H1 (cell line): ENCODE data around the gene PLD5. TPM values are rescaled to one million over a fixed set of nuclear protein-coding genes. Genes with fewer than 3 reads are reported as not detected.

ENCODE experiments used
- CTCF ChIA-PET: fragments of 300-600 bp; sonication (Branson Sonifier 250); formaldehyde crosslinking; loops from one replicate; lab custom pipeline; 2021; ENCODE audit not compliant: partially characterized antibody; lab: Charles Lee
- POLR2A ChIA-PET: fragments of 300-600 bp; sonication (Branson Sonifier 250); formaldehyde crosslinking; loops from one replicate; lab custom pipeline; 2021; ENCODE audit warnings: inconsistent platforms; ENCODE audit not compliant: partially characterized antibody; lab: Charles Lee
- DNase-seq, 2 experiments: peaks; one replicate each; pipeline versions ENCODE4 v3.0.0 to v3.0.0-alpha.2; 2010 to 2022; ENCODE audit warnings: low spot score in 2 of 2, low read depth in 1 of 2, mixed read lengths in 1 of 2
- FAIRE-seq: peaks from 2 replicates; lab custom pipeline; 2011; peaks lifted over from hg19 to GRCh38; lab: Jason Lieb, UNC
- H2AFZ ChIP-seq: 2 replicates; pipeline ENCODE4 v1.8.1; 2012; ENCODE audit warnings: low read length, inconsistent platforms
- H2AK5ac ChIP-seq: 2 replicates; pipeline ENCODE4 v1.6.1; 2013; ENCODE audit warnings: low read depth, low read length
- H2BK120ac ChIP-seq: replicated peaks from 2 replicates; pipeline ENCODE3; 2013; ENCODE audit warnings: low read depth, low read length, inconsistent platforms
- H2BK12ac ChIP-seq: 2 replicates; pipeline ENCODE4 v1.6.1; 2013; ENCODE audit warnings: low read depth, low read length
- H2BK15ac ChIP-seq: 2 replicates; pipeline ENCODE4 v1.6.1; 2013; ENCODE audit warnings: low read length
- H2BK20ac ChIP-seq: 2 replicates; pipeline ENCODE4 v1.6.1; 2013; ENCODE audit warnings: low read length
- H2BK5ac ChIP-seq: 2 replicates; pipeline ENCODE4 v1.6.1; 2013; ENCODE audit warnings: low read depth, low read length
- H3K14ac ChIP-seq: 2 replicates; pipeline ENCODE4 v1.6.1; 2013; ENCODE audit warnings: inconsistent platforms; ENCODE audit not compliant: insufficient read length
- H3K18ac ChIP-seq: 2 replicates; pipeline ENCODE4 v1.6.1; 2013; ENCODE audit warnings: low read length; ENCODE audit errors: extremely low read depth
- H3K23ac ChIP-seq: 2 replicates; pipeline ENCODE4 v1.6.1; 2013; ENCODE audit warnings: inconsistent platforms; ENCODE audit not compliant: insufficient read length
- H3K23me2 ChIP-seq: 2 replicates; pipeline ENCODE4 v1.6.1; 2013; ENCODE audit warnings: low read depth, low read length
- H3K27ac ChIP-seq: 2 replicates; pipeline ENCODE4 v1.6.1; 2011; ENCODE audit warnings: low read depth, low read length, inconsistent platforms
- H3K27me3 ChIP-seq, 4 experiments: replicated peaks in 1 of 4; 1 replicate in 1 of 4; 2 replicates in 3 of 4; pipeline versions ENCODE4 v1.6.1 to v1.8.1; 2011 to 2013; ENCODE audit warnings: low read length in 3 of 4, mild to moderate bottlenecking in 3 of 4, inconsistent platforms in 2 of 4, mixed read lengths in 2 of 4, moderate library complexity in 1 of 4; ENCODE audit not compliant: control insufficient read depth in 3 of 4, insufficient read depth in 3 of 4; ENCODE audit errors: extremely low read depth in 1 of 4
- H3K36me3 ChIP-seq, 4 experiments: 2 replicates each; pipeline versions ENCODE4 v1.6.1 to v1.8.1; 2011 to 2013; ENCODE audit warnings: mild to moderate bottlenecking in 4 of 4, low read length in 3 of 4, moderate library complexity in 2 of 4, control low read depth in 1 of 4, inconsistent platforms in 1 of 4; ENCODE audit not compliant: insufficient read depth in 4 of 4, control insufficient read depth in 2 of 4
- H3K4ac ChIP-seq: replicated peaks from 2 replicates; pipeline ENCODE3; 2013; ENCODE audit warnings: low read length, low read depth, mixed read lengths, inconsistent platforms; ENCODE audit not compliant: insufficient read length
- H3K4me1 ChIP-seq, 4 experiments: replicated peaks in 1 of 4; 1 replicate in 1 of 4; 2 replicates in 3 of 4; pipeline versions ENCODE4 v1.6.1 to v1.8.1; 2011 to 2013; ENCODE audit warnings: low read length in 3 of 4, inconsistent platforms in 2 of 4, mixed read lengths in 1 of 4; ENCODE audit not compliant: insufficient read depth in 4 of 4, control insufficient read depth in 3 of 4
- H3K4me2 ChIP-seq, 2 experiments: 2 replicates each; pipeline versions ENCODE4 v1.6.1 to v1.8.1; 2011 to 2013; ENCODE audit warnings: low read depth in 2 of 2, low read length in 2 of 2, control low read depth in 1 of 2, inconsistent platforms in 1 of 2, mild to moderate bottlenecking in 1 of 2; ENCODE audit not compliant: insufficient read depth in 1 of 2
- H3K4me3 ChIP-seq, 4 experiments: fragments of 200-600, 300-600 bp in 1 of 4; sonication (generic), shearing (Covaris generic), sonication (Bioruptor Twin) in 1 of 4; 2 replicates each; pipeline versions ENCODE4 v1.5.1 to v1.8.1; 2011 to 2016; ENCODE audit warnings: low read length in 4 of 4, low read depth in 3 of 4, control low read depth in 2 of 4, inconsistent platforms in 2 of 4, mild to moderate bottlenecking in 2 of 4, mixed read lengths in 1 of 4, moderate library complexity in 1 of 4; ENCODE audit not compliant: insufficient read depth in 2 of 4; ENCODE audit errors: extremely low read depth in 1 of 4
- H3K56ac ChIP-seq: replicated peaks from 2 replicates; pipeline ENCODE3; 2013; ENCODE audit warnings: low read depth, mild to moderate bottlenecking, mixed read lengths, low read length, inconsistent platforms; ENCODE audit not compliant: insufficient read length
- H3K79me1 ChIP-seq: 2 replicates; pipeline ENCODE4 v1.6.1; 2013; ENCODE audit warnings: low read depth, low read length, control low read depth
- H3K79me2 ChIP-seq, 2 experiments: 2 replicates each; pipeline versions ENCODE4 v1.6.1 to v1.8.1; 2012 to 2013; ENCODE audit warnings: low read length in 2 of 2, mild to moderate bottlenecking in 2 of 2, inconsistent platforms in 1 of 2; ENCODE audit not compliant: insufficient read depth in 2 of 2, control insufficient read depth in 1 of 2
- H3K9ac ChIP-seq, 4 experiments: replicated peaks in 1 of 4; 1 replicate in 1 of 4; 2 replicates in 3 of 4; pipeline versions ENCODE4 v1.6.1 to v1.8.1; 2011 to 2013; ENCODE audit warnings: low read depth in 3 of 4, low read length in 3 of 4, control low read depth in 2 of 4, mild to moderate bottlenecking in 2 of 4, moderate library complexity in 2 of 4, inconsistent platforms in 1 of 4; ENCODE audit errors: extremely low read depth in 1 of 4
- H3K9me3 ChIP-seq, 2 experiments: 2 replicates each; pipeline versions ENCODE4 v1.6.1 to v1.8.1; 2012 to 2013; ENCODE audit warnings: mild to moderate bottlenecking in 2 of 2, moderate library complexity in 2 of 2, control low read depth in 1 of 2, inconsistent platforms in 1 of 2, low read depth in 1 of 2, low read length in 1 of 2, mixed read lengths in 1 of 2; ENCODE audit not compliant: insufficient read depth in 2 of 2
- H4K20me1 ChIP-seq, 2 experiments: replicated peaks in 1 of 2; 2 replicates each; pipeline versions ENCODE3 to v1.8.1; 2011 to 2013; ENCODE audit warnings: inconsistent platforms in 2 of 2, low read length in 2 of 2, mild to moderate bottlenecking in 1 of 2; ENCODE audit not compliant: insufficient read depth in 2 of 2, control insufficient read depth in 1 of 2
- H4K5ac ChIP-seq: 2 replicates; pipeline ENCODE4 v1.6.1; 2013; ENCODE audit warnings: low read length, low read depth, mixed read lengths, inconsistent platforms; ENCODE audit not compliant: insufficient read length
- H4K8ac ChIP-seq: 2 replicates; pipeline ENCODE4 v1.8.0; 2013; ENCODE audit warnings: mild to moderate bottlenecking, moderate library complexity, low read length, inconsistent platforms; ENCODE audit not compliant: insufficient read depth; ENCODE audit errors: extremely low read depth
- H4K91ac ChIP-seq: replicated peaks from 2 replicates; pipeline ENCODE3; 2013; ENCODE audit warnings: low read length, mixed read lengths, inconsistent platforms; ENCODE audit not compliant: insufficient read length
- BACH1 ChIP-seq: IDR thresholded peaks from 2 replicates; pipeline ENCODE4 v1.6.1; 2012; ENCODE audit warnings: low read length, improper control_type of control experiment
- CBX5 ChIP-seq: fragments of 300-800, 300-1000 bp; sonication (generic); IDR thresholded peaks from 2 replicates; pipeline ENCODE4 v1.7.1; 2016; ENCODE audit warnings: antibody characterized with exemption, low read length, low read depth
- CHD1 ChIP-seq: IDR thresholded peaks from 2 replicates; pipeline ENCODE4 v1.6.1; 2012; ENCODE audit warnings: low read depth, low read length, improper control_type of control experiment
- EP300 ChIP-seq, 2 experiments: IDR thresholded peaks; 1 replicate in 1 of 2; 2 replicates in 1 of 2; pipeline ENCODE4 v1.6.1; 2011 to 2012; ENCODE audit warnings: low read depth in 2 of 2, low read length in 2 of 2, mild to moderate bottlenecking in 2 of 2, borderline replicate concordance in 1 of 2, inconsistent platforms in 1 of 2, moderate library complexity in 1 of 2
- NRF1 ChIP-seq: IDR thresholded peaks from 2 replicates; pipeline ENCODE4 v1.6.1; 2011; ENCODE audit warnings: mild to moderate bottlenecking, low read depth, low read length, improper control_type of control experiment
- PHF8 ChIP-seq: fragments of 200-600 bp; sonication (generic); conservative IDR thresholded peaks from 2 replicates; pipeline ENCODE4 v1.7.1; 2012; ENCODE audit warnings: low read depth, mild to moderate bottlenecking, inconsistent platforms, low read length, moderate library complexity
- RAD21 ChIP-seq, 2 experiments: IDR thresholded peaks in 1 of 2; conservative IDR thresholded peaks in 1 of 2; 2 replicates each; pipeline ENCODE4 v1.6.1; 2011; ENCODE audit warnings: low read depth in 2 of 2, low read length in 2 of 2, improper control_type of control experiment in 1 of 2, inconsistent platforms in 1 of 2, mild to moderate bottlenecking in 1 of 2, moderate library complexity in 1 of 2
- SIRT6 ChIP-seq: IDR thresholded peaks from one replicate; pipeline ENCODE4 v1.7.1; 2012; ENCODE audit warnings: low read length, inconsistent platforms
- SP4 ChIP-seq: IDR thresholded peaks from 2 replicates; pipeline ENCODE4 v1.6.1; 2012; ENCODE audit warnings: low read length, inconsistent platforms
- WGBS, 2 experiments: shearing (Covaris generic) in 1 of 2; methylation state at CpG; one replicate each; pipeline versions ENCODE4 v1.1.6 to v1.1.7; 2013 to 2015; ENCODE audit warnings: low lambda C conversion rate in 2 of 2, mixed read lengths in 2 of 2, inconsistent platforms in 1 of 2, low coverage in 1 of 2, missing lambda C conversion rate in 1 of 2; ENCODE audit not compliant: insufficient replicate concordance in 2 of 2, insufficient coverage in 1 of 2, insufficient read length in 1 of 2; ENCODE audit errors: extremely low coverage in 1 of 2, missing lambda C conversion rate in 1 of 2; 5-methylcytosine and 5-hydroxymethylcytosine counted together
- polyA plus RNA-seq, 7 experiments: library from polyadenylated mRNA; depleted of rRNA in 3 of 7; stranded (reverse) in 5 of 7; unstranded in 2 of 7; fragments of >200 nt in 5 of 7; fragments of 200-250 nt in 2 of 7; gene quantifications; 1 replicate in 5 of 7; 2 replicates in 1 of 7; 4 replicates in 1 of 7; pipeline versions ENCODE4 v1.2.1 to v1.2.3, GENCODE V29; 2011 to 2013; ENCODE audit warnings: missing spikeins in 2 of 7, mixed read lengths in 2 of 7
- total RNA-seq: library from RNA; stranded (reverse); fragmentation: NEBNext Ultra II Directional; extraction: Animal tissue kit (Norgen Biotek cat#: 25700); gene quantifications from 2 replicates; pipeline ENCODE4 v1.2.1, GENCODE V29; 2021
- TF ChIP-seq, protein P1 (sequence below): IDR thresholded peaks from 2 replicates; pipeline ENCODE4 v1.6.1; 2012; ENCODE audit warnings: inconsistent platforms
- TF ChIP-seq, protein P2 (sequence below): IDR thresholded peaks from 2 replicates; pipeline ENCODE4 v1.6.1; 2011; ENCODE audit warnings: low read depth, mild to moderate bottlenecking, low read length; ENCODE audit not compliant: insufficient read depth

Gene PLD5
- total and polyA plus RNA-seq, 2 of the 8 experiments (the other 6 are each of a cell fraction or from before 2014, with no cell fraction given), result 0.86 to 8.5 TPM

DNA sequence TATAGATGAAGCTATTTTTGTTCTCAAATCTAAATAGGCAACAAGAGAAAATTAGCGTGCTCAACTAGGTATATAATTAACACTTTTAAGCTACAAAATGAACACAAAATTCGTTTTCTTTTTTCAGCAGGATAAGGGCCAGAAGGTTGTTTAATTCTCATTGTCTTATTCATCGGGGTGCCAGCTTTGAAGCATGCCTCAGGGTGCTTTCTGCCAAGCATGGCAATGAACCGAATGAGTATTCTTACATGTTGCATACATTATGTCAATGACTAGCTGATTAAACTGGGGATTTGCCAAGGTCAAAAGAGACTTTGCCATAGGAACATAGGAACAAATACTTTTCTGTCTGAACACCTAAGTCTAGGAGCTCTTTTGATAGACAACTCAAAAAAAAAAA lies 423.6 kb downstream of the PLD5 start:
- H3K9ac ChIP-seq, result no peak overlapping the region
- no peak overlapping the region for H3K4me2 ChIP-seq
- no peak overlapping the region for H2BK5ac ChIP-seq
- H3K23me2 ChIP-seq, result no peaks in the 10 kb centered on the region
- CTCF ChIA-PET, result interaction anchor here (0.7 to 1.9 kb wide), 6 partner anchors 15 to 80 kb away, joined by 3 to 10 read pairs (median 3); no protein-coding TSS in a partner anchor
- no peak overlapping the region for H3K14ac ChIP-seq
- no peak overlapping the region for H3K27ac ChIP-seq
- H3K4ac ChIP-seq, result no peak overlapping the region
- H3K9me3 ChIP-seq, result peaks cover 0 to 2% of the 10 kb centered on the region in 2 experiments; a peak in 1 of 4 replicates
- no peak overlapping the region for H3K4me3 ChIP-seq
- H2BK20ac ChIP-seq, result no peak overlapping the region
- 91% methylated on average over 4 of the region's 4 CpGs; no CpG with 5 or more reads in 1 of the 2 experiments for WGBS, 2 experiments
- no peak overlapping the region for H4K8ac ChIP-seq
- no peaks in the 10 kb centered on the region for H4K20me1 ChIP-seq
- no peak overlapping the region for H3K18ac ChIP-seq
- H3K56ac ChIP-seq, result no peak overlapping the region
- H2AFZ ChIP-seq, result no peak overlapping the region
- no peaks in the 10 kb centered on the region for H3K79me1 ChIP-seq
- peaks cover 0 to 4% (median 0%) of the 10 kb centered on the region in 4 experiments; a peak in 1 of 8 replicates for H3K36me3 ChIP-seq
- H2BK120ac ChIP-seq, result no peak overlapping the region
- no peak overlapping the region for H2BK12ac ChIP-seq
- POLR2A ChIA-PET, result no interaction called here
- H3K79me2 ChIP-seq, result no peaks in the 10 kb centered on the region
- H3K4me1 ChIP-seq, result no peaks in the 10 kb centered on the region
- no peaks in the 10 kb centered on the region for H3K27me3 ChIP-seq
- no peak overlapping the region for H4K5ac ChIP-seq
- no peak for DNase-seq
- H2BK15ac ChIP-seq, result no peak overlapping the region
- no peak overlapping the region for H4K91ac ChIP-seq
- FAIRE-seq, result no peak
- H2AK5ac ChIP-seq, result no peak overlapping the region
- H3K23ac ChIP-seq, result no peak overlapping the region
- TF ChIP-seq SP4 (no peak), NRF1 (no peak), EP300 (IDR thresholded peaks at IDR 0.05; ENCODE audit: borderline replicate concordance in 1 of 2, low read depth in 2 of 2, low read length in 2 of 2) (no peak), SIRT6 (no peak), CHD1 (no peak), PHF8 (no peak), RAD21 (IDR thresholded peaks at IDR 0.05 in 1 of 2, conservative IDR thresholded peaks at IDR 0.05 in 1 of 2; ENCODE audit: low read depth in 2 of 2, low read length in 2 of 2) (no peak), CBX5 (no peak), BACH1 (no peak)
- TF ChIP-seq, protein P1, sequence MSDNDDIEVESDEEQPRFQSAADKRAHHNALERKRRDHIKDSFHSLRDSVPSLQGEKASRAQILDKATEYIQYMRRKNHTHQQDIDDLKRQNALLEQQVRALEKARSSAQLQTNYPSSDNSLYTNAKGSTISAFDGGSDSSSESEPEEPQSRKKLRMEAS, result no peak
- TF ChIP-seq, protein P2, sequence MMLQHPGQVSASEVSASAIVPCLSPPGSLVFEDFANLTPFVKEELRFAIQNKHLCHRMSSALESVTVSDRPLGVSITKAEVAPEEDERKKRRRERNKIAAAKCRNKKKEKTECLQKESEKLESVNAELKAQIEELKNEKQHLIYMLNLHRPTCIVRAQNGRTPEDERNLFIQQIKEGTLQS, result no peak
